HG03135 (cell line): ENCODE results near the gene LRRC71.

Source experiments
- ATAC-seq: cut with Tn5 transposase; IDR thresholded peaks from one replicate; pipeline ENCODE4 v1.9.1; 2021; ENCODE audit warnings: mild to moderate bottlenecking, moderate library complexity; ENCODE audit not compliant: unreplicated experiment

The LRRC71 gene

DNA sequence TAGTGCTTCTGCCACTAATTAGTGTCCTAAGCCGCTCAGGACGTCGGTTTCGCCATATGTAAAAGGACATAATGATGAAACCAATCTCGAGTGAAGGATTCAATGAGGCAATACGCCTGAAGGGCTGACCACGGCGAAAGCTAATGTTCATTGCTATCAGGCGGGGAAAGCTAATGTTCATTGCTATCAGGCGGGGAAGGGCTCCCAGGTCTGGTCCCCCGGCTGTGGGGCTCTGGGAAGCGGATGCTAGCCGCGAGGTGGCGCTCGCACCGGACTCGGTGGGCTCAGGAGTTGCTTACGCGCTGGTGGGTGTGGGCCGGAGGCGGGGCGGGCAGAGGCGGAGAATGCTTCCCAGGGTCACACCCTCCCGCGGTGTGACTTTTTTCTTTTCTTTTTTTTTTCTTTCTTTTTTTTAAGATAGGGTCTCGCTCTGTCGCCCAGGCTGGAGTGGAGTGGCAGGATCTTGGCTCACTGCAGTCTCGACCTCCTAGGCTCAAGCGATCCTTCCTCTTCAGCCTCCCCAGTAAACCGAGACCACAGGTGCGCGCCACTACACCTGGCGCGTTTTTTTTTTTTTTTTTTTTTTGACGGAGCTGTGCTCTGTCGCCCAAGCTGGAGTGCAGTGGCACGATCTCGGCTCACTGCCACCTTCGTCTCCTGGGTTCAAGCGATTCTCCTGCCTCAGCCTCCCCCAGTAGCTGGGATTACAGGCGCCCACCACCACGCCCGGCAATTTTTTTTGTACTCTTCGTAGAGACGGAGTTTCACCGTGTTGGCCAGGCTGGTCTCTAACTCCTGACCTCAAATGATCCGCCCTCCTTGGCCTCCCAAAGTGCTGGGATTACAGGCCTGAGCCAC lies 28.0 kb upstream of the LRRC71 start:
- no peak for ATAC-seq

DNA sequence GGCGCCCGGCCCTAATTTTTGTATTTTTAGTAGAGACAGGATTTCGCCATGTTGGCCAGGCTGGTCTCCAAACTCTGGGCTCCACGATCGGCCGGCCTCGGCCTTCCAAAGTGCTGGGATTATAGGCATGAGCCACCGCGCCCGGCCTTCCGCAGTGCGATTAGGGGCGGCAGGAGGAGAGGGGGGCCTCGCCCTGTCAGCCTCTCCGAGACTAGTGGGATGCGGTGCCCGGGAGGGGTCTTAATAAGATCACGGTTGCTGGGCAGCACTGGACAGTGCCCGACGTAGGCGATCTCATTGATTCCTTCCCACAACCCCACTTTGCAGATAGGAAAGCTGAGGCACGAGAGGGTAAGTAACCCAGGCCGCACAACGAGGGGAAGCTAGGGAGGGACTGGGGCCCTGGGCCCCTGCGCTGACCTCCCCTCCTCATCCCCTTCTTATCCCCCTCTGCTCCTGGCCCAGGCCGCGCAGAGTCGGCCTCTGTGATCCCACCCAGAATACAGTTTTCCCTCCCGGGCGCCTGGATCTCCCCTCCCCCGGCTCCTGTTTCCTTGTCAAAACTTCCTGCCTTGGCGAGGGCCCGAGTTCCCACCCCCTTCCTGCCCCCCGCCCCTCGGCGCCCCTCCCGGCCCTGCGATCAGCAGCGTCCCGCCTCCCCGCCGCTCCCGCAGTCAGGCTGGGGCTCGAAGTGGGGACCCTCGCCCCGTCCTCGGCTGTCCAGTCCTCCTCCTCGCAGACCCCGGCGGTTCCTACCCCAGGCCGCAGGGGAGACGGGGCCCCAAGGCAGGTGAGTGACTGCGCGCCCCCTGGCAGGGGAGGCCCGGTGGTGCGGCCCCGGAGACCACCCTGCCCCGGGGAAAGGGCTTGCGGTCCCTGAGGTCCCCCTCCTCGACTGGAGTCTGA lies 27.1 kb upstream of the LRRC71 start, which contains the start of gene PEAR1:
PEAR1 (plus strand) TSS at position 671 of the 906 bp plus-strand sequence. CDS start 10,209 bp downstream, outside the sequence.
- no peak for ATAC-seq

GRCh38 chr1:156894001-156894400 lies 26.4 kb upstream of the LRRC71 start:
- ATAC-seq = no peak

GRCh38 chr1:156894711-156895454 lies 25.5 kb upstream of the LRRC71 start:
- no peak for ATAC-seq

DNA sequence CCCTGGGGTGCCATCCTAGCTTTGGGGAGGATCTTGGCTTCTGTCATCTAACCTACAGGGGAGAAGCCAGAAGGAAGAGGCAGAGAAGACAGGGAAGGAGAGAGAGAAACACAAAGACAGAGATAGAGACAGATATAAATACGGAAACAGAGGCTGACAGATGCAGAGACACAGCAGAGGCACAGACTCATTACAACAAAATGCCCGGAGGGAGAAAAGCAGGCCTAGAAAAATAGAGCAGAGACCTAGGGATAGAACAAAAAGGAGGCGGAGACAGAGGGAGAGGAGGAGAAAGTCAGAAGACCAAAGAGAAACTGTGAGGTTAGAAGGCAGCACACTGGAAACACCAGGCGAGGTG lies 25.0 kb upstream of the LRRC71 start:
- ATAC-seq = no peak

DNA sequence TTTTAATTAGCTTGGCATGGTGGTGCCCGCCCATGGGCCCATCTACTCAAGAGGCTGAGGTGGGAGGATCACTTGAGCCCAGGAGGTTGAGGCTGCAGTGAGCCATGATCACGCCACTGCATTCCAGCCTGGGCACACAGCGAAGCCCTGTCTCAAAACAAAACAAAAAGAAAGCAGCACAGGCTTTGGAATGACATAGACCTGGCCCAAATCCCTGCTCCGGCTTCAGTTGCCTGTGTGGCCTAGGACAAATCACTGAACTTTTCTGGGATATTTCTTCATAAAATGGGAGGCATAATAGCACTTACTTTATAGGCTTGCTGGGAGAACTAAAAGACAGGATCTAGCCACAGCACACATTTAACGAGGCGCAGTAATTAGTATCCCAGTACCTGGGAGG lies 24.5 kb upstream of the LRRC71 start:
- no peak for ATAC-seq

DNA sequence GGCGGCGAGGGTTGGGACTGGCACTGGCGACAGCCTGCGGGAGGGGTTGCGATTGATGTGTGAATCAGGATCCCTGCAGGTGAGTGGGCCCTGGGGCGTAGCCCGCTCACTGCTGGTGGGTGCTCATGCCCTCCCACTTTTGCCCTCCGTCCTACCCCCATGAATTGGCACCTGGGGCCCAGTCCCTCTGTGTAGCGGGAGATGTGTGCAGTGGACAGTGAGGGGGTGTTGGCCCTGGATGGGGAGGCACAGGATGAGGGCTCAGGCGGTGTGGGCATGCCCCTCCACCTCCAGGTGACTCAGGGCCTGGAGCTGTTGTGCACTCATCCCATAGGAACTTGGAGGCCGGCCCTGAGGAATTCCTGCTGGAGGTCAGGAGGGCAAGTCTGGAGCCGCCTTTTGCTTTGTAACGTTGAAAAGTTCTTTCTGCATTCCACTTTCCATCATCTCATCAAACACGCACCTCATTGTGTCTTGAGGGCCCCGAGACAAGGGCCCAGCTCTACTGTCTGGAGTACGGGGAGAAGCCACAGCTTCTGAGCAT lies 23.9 kb upstream of the LRRC71 start:
- ATAC-seq = no peak

DNA sequence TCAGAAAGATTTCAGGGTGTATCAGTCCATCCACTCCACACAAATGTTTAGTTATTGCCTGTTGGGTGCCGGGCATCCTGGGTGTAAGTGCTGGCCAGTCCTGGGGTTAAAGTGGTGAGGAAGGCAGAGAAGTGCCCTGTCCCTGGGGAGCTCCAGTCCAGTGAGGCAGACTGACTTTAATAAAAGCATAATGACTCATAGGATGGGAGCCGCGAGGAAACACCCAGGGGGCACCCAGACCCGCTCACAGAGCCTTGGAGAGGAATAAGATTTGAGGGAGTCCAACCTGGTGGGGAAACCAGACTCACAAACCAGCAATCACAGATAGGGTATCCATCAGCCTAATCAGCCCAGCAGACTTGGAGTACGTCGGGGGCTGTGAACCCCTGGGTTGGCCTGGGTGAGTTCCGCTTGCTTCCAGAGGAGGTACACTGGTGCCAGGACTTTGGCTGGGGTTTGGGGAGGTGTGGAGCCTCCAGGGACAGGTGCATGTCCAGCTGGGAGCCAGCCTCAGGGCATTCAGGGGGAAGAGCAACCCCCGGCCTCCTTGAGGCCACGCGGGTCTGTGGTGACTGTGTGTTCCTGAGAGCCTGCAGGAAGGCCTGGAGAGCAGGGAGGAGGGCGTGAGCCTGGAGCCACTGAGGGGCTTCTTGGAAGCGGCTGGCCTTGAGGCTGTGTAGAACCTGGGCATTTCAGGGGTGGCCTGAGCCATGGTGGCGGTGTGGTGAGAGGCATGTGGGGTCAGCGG lies 23.2 kb upstream of the LRRC71 start:
- no peak for ATAC-seq

DNA sequence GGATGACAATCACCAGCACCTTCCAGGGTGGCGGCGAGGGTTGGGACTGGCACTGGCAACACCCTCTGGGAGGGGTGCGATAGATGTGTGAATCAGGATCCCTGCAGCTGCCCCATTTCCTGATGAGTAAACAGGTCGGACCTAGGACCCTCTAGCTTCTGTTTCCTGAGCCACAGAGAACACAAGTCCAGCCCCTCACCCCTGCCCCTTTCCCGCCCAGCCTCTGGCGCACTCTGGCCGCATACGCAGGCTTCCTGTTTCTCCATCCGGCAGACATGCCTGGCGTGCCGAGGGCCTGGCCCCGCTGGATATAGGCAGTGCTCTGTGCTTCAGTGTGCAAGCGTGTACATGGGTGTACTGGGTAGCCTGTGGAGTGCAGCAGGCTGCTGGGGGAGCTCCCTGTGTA lies 22.3 kb upstream of the LRRC71 start:
- no peak for ATAC-seq

GRCh38 chr1:156898971-156899664 lies 21.3 kb upstream of the LRRC71 start:
- no peak for ATAC-seq

DNA sequence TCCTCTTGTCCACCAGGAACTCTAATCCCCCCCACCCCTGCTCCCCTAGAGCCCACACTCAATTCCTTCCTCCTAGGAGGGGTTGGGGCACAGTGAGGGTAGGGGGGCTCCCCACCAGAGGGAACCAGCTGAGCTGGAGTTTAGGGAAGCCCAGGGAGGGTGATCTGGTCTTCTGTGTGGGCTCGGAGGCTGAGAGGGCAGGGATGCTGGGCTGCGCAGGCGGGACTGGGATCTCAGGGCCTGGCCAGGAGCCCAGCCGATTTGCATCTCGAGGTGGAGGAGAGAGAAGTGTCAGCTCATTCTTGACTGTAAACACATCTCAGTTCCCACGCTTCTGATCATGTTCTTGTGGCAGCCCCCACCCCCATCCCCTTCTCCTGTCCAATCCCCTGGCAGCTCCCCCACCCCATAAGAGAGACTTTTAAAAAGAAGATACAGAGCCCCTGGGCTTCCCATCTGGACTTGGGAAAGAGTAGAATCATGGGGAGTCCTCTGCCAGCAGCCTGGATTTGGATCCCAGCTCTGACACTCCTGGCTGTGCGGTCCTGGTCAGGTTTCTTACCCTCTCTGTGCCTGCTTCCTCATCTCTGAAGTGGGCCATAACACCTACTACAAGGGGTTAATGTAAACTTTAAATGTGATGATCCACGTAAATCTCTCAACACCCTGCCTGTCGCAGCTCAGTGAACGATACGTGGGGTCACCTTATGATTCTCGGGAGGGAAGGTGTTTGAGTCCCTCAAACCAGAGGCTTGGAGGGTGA lies 20.3 kb upstream of the LRRC71 start:
- ATAC-seq = no peak

GRCh38 chr1:156900896-156901589 lies 19.4 kb upstream of the LRRC71 start:
- ATAC-seq = no peak

- ATAC-seq = no peak
Observed at GRCh38 chr1:156901590-156901900, 18.9 kb upstream of the LRRC71 start.

- ATAC-seq = no peak
Observed at GRCh38 chr1:156901966-156902915, 18.2 kb upstream of the LRRC71 start.

- ATAC-seq = no peak
Observed at GRCh38 chr1:156903328-156904091, 16.9 kb upstream of the LRRC71 start.

DNA sequence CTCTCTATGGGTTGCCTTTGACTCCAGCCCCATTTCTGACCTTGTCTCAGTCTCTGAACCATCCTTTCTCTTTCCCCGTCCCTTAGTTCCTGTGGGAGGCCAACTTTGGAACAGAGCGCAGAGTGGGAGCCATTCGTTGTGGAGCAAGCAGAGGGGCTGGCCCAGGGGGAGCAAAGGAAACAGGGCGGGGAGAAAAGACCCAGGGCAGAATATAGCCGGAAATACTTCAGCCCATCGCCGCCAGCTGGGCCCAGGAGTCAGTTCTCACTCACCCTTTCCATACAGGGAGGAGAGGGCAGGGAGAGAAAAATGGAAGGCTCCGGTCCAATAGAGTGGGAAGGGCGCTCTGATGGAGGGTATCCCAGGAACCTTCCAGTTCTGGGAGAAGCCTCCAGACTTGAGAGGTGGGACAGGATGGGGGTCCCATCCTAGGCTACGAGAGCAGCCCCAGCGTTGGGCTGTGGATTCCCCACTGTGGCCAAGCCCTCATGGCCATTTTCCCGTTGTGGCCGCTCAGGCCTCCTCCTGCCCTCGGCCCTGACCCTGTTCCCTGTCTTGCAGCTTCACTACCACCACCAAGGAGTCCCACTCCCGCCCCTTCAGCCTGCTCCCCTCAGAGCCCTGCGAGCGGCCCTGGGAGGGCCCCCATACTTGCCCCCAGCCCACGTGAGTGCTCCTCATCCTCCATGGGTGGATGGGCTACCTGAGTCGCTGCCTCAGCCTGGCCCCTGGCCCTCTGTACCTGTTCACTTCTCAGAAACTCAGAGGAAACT lies 16.1 kb upstream of the LRRC71 start:
- no peak for ATAC-seq
